Renal cortex interstitium (tissue), 11 donors: ENCODE measurements around the gene FBXW11. TPM values are rescaled to one million over a fixed set of nuclear protein-coding genes. Genes with fewer than 3 reads are reported as not detected.

Experiments
- DNase-seq, 11 donors: peaks; one replicate each; pipeline ENCODE4 v3.0.0-alpha.2; 2013; ENCODE audit warnings: low read depth in 9 of 11, low spot score in 4 of 11; ENCODE audit errors: extremely low read depth in 1 of 11
- polyA plus RNA-seq, 3 donors: library from polyadenylated mRNA; unstranded; fragments of 120-200 nt; gene quantifications; one replicate each; pipeline ENCODE4 v1.2.1, GENCODE V29; 2013; ENCODE audit not compliant: insufficient read length in 3 of 3

FBXW11 gene
- polyA plus RNA-seq, 3 donors = 52.0 to 58.2 (median 54.7) TPM

- no peak for DNase-seq
Observed at GRCh38 chr5:171840066-171840465, 166.4 kb downstream of the FBXW11 start.

- DNase-seq = no peak
Observed at GRCh38 chr5:171839112-171839511, 167.3 kb downstream of the FBXW11 start.

- DNase-seq = no peak
Observed at GRCh38 chr5:171838066-171838465, 168.4 kb downstream of the FBXW11 start.

GRCh38 chr5:171837522-171837921 is 168.9 kb downstream of the FBXW11 start:
- DNase-seq = no peak

GRCh38 chr5:171835066-171835465 is 171.4 kb downstream of the FBXW11 start:
- DNase-seq = no peak

- no peak for DNase-seq
Observed at GRCh38 chr5:171834461-171834860, 172.0 kb downstream of the FBXW11 start.

GRCh38 chr5:171832775-171833174 is 173.7 kb downstream of the FBXW11 start:
- no peak for DNase-seq

- DNase-seq = no peak
Observed at GRCh38 chr5:171830686-171831085, 175.8 kb downstream of the FBXW11 start.

GRCh38 chr5:171827162-171827561 is 179.3 kb downstream of the FBXW11 start:
- DNase-seq = no peak

- DNase-seq = peak in 4 of 11 donors; percentile 15 to 32 (median 22)
Observed at GRCh38 chr5:171826132-171826531, 180.3 kb downstream of the FBXW11 start.

- no peak for DNase-seq
Observed at GRCh38 chr5:171825051-171825450, 181.4 kb downstream of the FBXW11 start.

GRCh38 chr5:171823269-171823668 is 183.2 kb downstream of the FBXW11 start:
- DNase-seq = no peak

- no peak for DNase-seq
Observed at GRCh38 chr5:171821286-171821685, 185.2 kb downstream of the FBXW11 start.

- no peak for DNase-seq
Observed at GRCh38 chr5:171820561-171820960, 185.9 kb downstream of the FBXW11 start.

- no peak for DNase-seq
Observed at GRCh38 chr5:171816666-171817065, 189.8 kb downstream of the FBXW11 start.

- no peak for DNase-seq
Observed at GRCh38 chr5:171813813-171814490, 192.5 kb downstream of the FBXW11 start.

- DNase-seq = no peak
Observed at GRCh38 chr5:171813270-171813669, 193.2 kb downstream of the FBXW11 start.
